ENCODE data around the gene CDC20B.

The CDC20B gene, protein sequence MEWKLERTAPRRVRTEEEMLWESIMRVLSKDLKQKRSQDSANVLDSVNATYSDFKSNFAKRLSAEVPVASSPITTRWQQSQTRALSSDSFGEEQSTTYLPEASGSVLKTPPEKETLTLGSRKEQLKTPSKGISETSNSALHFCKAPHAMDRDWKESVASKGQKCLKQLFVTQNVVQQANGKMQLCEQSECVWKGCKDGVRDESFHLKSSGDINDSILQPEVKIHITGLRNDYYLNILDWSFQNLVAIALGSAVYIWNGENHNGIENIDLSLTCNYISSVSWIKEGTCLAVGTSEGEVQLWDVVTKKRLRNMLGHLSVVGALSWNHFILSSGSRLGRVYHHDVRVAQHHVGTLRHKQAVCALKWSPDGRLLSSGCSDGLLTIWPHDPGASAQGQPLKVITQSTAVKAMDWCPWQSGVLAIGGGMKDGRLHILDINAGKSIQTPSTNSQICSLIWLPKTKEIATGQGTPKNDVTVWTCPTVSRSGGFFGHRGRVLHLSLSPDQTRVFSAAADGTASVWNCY

DNA sequence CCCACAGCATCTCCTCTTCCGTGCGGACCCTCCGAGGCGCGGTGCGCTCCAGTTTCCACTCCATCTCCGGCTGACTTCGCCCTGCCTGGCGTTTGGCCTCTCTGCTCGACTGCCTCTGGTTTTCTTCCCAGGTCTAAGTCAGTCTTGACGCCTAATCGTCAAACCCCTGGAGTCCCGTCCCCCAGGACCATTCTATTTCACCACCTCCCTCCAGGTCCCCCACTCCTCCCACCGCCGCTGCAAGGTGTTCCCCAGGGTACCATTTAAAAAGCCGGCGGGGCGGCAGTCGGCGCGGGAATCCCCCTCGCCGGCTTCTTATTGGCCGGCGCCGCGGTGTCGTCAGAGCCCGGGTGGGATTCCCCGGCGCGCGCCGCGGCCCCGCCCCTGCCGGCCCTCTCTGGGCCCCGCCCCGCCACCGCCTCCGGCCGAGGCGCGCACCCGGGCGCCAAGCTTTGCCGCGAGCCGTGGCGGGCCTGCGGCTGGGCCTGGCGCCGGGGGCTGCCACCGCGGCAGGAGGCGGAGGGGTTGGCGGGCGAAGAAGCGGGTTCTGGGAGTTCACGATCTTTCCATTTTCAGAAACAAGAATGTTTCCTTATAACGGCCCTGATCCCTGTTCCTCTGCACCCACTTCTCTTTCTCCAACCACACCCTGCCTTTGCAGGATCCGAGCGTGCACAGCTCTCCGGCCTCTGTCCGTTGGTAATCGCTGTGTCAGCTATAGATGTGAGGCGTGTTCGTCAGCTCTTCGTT, at the start of gene CDC20B:
TSS of gene CDC20B (minus strand) at position 241 of the 750 bp plus-strand sequence. CDS start at position 64, 177 bp downstream.
- peak; percentile 37 to 39 for DNase-seq (ENCODE audit: low read depth in 2 of 2)

DNA sequence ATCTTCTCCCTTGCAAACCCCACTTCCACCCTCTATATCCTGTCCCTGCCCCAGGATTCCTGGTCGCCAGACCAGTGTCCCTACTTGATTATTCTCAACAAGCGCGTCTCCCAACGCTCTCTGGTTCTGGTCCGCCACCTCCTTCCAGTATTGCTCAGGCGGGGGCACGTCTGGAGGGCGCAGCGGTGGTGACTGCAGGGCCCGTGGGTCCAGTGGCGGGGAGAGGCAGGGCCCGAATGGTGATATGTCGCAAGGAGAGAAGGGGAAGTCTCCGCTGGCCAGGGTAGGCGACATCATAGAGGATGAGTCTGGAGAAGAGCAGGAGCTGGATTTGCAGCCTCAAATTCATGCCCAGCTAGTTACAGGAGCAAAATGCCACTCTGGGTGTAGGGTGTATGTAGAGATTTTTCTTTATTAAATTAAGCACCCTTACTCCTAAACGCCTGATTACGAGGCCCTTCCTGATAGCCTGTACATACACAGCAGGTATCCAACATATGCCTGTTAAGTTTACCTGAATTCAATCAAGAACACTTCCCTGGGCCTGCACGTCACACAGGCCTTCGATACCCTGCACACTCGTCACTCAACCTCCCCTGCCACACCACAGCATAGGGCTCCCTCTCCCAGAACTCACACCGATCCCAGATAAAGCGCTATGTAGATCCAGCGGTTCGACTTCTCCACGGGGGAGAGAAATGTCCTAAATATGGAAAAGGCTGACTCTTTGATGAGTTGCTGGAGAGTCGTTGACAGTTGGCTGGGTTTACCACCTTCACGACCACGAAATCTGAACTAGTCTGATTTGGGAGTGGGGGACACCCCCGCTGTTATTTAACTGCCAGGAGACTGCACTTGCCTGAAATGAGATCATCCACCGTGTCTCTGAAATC, 49.4 kb upstream of the CDC20B start:
- no peak for DNase-seq (ENCODE audit: low read depth in 2 of 2)

GRCh38 chr5:55220433-55221185, 47.6 kb upstream of the CDC20B start:
- DNase-seq (ENCODE audit: low read depth in 2 of 2), result no peak

DNA sequence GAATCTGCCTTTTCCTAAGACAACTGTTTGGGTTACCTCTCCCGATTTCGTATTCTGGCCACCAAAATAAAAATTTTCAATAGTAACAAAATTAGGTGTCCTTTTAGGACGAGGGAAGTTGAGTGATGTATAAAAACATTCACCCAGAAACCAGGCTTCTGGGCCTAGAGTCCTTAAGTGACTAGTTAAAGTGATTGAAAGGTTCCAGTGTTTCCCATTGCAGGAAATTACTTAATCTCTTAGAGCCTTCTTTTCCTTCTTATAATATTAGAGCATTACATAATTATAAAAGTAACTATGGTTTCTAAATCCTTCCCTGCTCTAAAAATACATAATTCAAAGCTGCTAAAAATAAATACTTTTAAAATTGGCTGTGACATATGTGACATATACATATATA, 46.8 kb upstream of the CDC20B start:
- no peak for DNase-seq (ENCODE audit: low read depth in 2 of 2)

DNA sequence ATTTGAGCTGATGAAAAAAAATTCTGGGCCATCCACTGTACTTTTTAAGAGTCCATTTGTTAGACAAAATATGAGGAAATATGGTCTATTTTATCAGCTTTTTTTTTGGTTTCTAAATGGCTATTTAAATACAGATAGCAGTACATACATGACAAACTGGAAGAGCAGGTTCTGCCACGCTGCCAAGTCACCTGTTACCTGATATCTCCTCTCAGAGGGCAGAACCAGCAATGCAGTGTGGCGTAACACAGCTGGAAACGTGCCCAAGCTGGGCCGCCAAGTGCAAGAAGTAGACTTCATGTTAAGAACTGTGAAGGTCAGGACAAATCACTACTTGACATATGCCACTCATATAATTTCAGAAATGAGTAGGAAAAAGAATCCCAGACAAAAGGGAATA, 46.0 kb upstream of the CDC20B start:
- DNase-seq (ENCODE audit: low read depth in 2 of 2), result no peak

- no peak for DNase-seq (ENCODE audit: low read depth in 2 of 2)
Observed at GRCh38 chr5:55211184-55211874, 38.4 kb upstream of the CDC20B start.

- no peak for DNase-seq (ENCODE audit: low read depth in 2 of 2)
Observed at GRCh38 chr5:55205001-55205400, 32.0 kb upstream of the CDC20B start.

DNA sequence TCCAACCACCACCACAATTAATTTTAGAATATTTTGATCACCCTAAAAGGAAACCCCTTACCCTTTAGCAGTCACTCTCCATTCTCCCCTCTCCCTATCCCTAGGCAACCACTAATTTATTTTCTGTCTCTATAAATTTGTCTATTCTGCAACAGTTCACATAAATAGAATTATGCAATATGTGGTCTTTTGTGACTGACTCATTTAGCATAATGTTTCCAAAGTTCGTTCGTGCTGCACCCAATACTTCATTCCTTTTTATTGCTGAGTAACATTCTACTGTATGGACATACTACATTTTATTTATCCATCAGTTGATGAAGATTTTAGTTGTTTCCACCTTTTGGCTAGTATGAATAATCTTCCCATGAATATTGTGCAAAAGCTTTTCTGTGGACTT, 18.2 kb upstream of the CDC20B start:
- no peak for DNase-seq (ENCODE audit: low read depth in 2 of 2)

GRCh38 chr5:55188656-55189540, 15.9 kb upstream of the CDC20B start:
- DNase-seq (ENCODE audit: low read depth in 2 of 2), result no peak

DNA sequence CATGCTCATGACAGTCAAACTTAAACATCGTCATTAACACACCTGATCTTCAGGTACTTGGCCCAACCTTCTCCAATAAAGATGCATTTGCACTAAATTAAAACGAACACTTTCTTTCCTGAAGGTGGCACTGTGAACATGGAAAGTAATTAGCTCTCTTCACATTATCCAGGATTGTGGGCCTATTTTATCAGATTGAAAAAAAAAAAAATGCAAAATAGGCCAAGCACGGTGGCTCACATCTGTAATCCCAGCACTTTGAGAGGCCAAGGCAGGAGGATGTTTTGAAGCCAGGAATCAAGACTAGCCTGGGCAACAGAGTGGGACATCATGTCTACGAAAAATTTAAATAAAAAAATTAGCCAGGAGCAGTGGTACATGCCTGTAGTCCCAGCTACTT, 14.4 kb upstream of the CDC20B start:
- DNase-seq (ENCODE audit: low read depth in 2 of 2), result no peak

- no peak for DNase-seq (ENCODE audit: low read depth in 2 of 2)
Observed at GRCh38 chr5:55180016-55180415, 7.0 kb upstream of the CDC20B start.

GRCh38 chr5:55177078-55177477, 4.1 kb upstream of the CDC20B start:
- DNase-seq (ENCODE audit: low read depth in 2 of 2), result no peak

DNA sequence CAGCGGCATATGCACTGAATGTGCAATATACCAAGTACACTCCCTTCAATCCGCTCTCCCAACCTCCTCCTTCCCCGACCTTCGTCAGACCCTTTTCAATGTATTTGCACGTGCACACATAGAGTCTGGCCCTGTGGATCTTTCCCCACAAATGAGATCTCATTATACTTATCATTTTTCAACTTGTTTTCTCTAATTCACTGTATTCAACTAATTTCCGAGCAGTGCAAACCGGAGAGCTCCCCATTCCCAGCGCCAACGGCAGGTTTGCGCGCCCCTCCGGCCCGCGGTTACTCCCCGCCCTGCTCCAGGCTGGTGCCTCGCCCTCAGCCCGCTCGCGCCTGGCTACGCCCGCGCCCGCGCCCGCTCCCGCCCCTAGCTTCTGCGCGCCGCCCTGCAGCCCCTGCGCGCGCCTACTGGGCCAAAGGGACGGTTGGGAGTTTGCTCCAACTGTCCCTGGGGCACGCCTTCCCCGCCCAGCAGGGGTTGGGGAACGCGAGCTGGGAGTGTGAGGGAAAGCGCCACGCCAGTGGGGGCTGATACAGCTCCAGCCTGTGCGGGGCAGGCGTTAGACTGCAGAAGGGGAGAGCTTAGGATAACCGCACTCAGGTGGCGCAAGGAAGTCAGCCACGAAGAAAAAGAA, 3.3 kb upstream of the CDC20B start:
- DNase-seq (ENCODE audit: low read depth in 2 of 2), result no peak

GRCh38 chr5:55175781-55176175, 2.8 kb upstream of the CDC20B start:
- no peak for DNase-seq (ENCODE audit: low read depth in 2 of 2)

- DNase-seq (ENCODE audit: low read depth in 2 of 2), result no peak
Observed at GRCh38 chr5:55173687-55174230, 782 bp upstream of the CDC20B start.

DNA sequence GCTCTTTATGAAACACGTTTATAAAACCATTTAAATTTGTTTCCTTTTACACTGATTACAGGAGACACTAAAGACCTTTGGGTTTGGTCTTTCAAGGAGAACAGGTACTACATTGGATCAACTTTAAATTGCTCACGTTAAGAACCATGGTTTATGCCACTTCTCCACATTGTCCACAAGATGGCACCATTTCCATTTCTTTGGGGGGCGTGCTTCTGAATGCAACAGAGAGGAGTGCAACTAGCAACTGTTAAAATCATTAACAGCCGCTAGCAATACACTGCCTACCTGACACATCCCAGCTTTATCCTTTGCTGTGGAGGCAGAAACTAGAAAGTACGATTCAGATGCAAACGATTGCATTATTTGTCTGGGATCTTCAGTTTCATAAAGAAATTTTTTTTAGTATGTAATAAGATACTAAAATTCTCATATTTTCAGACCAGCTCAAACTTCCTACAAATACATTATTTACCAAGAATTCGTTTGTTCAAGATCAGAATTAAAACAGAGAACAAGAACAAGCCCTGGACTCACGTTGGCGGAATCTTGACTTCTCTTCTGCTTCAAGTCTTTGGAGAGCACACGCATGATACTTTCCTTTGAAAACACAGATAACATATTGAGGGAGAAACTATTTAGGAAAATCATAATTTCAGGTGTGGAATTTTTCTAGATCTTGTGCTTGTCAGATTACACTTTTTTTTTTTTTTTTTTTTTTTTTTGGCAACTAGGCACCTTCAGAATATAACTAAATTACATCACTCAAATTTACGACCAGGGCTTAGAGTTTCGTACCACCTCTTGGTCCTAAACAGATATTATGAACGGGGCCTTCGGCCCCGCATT, 702 bp downstream of the CDC20B start:
- peak in 1 of 2 donors; percentile 33 for DNase-seq (ENCODE audit: low read depth in 2 of 2)

GRCh38 chr5:55171471-55171870, 1.5 kb downstream of the CDC20B start:
- DNase-seq (ENCODE audit: low read depth in 2 of 2), result no peak

- no peak for DNase-seq (ENCODE audit: low read depth in 2 of 2)
Observed at GRCh38 chr5:55162666-55163065, 10.3 kb downstream of the CDC20B start.

Data from stimulated activated CD8-positive, alpha-beta memory T cell treated with anti-CD3 and anti-CD28 coated beads, Interleukin-7, amount 100 ng/mL, for 1 hour (primary cell).